Fibroblast of mammary gland (primary cell): ENCODE data around the gene STX1B.
"Not testable (repeated sequence)": the region's sequence is repeated elsewhere in the genome, so short reads cannot be mapped to it uniquely, and the experiment has no call there.

Source experiments
- DNase-seq: peaks from one replicate; pipeline ENCODE4 v3.0.0-alpha.2; 2010; ENCODE audit warnings: low read depth
- H3K4me3 ChIP-seq: 2 replicates; pipeline ENCODE4 v1.5.1; 2011; ENCODE audit warnings: low read depth, mild to moderate bottlenecking, low read length, moderate library complexity; ENCODE audit not compliant: control insufficient read depth
- TF ChIP-seq, protein P1 (sequence below): conservative IDR thresholded peaks from 2 replicates; pipeline ENCODE4 v1.5.1; 2011; ENCODE audit warnings: low read depth, low read length, inconsistent platforms; ENCODE audit not compliant: control insufficient read depth, insufficient read depth

STX1B gene

DNA sequence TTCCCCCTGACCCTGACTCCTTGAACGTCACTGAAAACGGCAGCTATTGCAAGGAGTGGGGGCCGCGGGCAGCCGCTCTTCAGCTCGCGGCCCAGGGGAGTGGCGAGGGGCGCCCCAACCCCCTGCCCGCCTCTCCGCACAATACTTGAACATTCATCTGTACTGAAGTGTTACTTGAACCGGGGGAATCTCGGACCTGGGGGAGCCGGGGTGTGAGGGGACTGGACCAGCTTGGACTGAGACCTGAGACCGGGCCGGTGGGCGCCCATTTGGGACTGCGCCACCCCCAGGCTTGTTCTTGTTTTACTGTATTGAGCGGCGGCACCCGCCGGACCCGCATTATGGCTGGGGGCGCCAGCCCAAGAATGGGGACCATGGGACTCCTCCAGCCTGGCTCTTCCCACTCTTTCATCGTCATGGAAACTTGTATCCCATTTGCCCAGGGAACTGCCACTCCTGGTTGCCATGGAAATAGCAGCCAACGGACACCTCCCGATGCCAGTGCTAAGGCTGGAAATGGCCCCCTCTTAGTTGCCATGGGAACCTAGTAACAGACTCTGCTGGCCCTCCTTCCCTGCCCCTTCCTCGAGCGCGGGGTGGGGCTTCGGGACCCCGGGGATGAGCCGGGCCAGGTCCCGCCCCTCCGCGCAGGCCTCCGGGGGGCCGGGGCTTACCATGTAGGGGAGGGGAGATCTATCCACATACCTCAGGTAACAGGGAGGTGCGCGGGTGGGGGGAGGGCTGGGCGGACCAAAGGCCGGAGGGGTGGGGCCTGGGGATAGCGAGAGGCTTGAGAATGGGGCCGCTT is 62.4 kb downstream of the STX1B start:
- TF ChIP-seq, protein P1, sequence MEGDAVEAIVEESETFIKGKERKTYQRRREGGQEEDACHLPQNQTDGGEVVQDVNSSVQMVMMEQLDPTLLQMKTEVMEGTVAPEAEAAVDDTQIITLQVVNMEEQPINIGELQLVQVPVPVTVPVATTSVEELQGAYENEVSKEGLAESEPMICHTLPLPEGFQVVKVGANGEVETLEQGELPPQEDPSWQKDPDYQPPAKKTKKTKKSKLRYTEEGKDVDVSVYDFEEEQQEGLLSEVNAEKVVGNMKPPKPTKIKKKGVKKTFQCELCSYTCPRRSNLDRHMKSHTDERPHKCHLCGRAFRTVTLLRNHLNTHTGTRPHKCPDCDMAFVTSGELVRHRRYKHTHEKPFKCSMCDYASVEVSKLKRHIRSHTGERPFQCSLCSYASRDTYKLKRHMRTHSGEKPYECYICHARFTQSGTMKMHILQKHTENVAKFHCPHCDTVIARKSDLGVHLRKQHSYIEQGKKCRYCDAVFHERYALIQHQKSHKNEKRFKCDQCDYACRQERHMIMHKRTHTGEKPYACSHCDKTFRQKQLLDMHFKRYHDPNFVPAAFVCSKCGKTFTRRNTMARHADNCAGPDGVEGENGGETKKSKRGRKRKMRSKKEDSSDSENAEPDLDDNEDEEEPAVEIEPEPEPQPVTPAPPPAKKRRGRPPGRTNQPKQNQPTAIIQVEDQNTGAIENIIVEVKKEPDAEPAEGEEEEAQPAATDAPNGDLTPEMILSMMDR: no peak
- H3K4me3 ChIP-seq: peak overlapping the region; percentile 75
- DNase-seq: peak; percentile 97

DNA sequence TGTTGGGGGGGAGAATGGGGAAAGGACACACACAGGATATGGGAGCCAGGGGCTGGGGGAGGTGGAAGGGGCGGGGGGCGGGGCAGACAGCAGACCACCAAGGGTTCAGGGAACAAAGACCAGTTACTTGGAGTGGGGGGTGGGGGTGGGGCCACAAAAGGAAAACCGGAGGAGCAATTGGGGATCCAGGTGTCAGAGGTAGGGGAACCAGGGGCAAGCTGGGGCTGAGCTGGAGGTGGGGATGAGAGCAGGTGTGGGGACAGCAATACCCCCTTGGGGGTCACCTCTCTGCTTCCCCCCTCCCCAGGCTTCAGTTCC is 62.9 kb downstream of the STX1B start:
- TF ChIP-seq, protein P1: no peak
- no peak for DNase-seq
- no peak overlapping the region for H3K4me3 ChIP-seq

DNA sequence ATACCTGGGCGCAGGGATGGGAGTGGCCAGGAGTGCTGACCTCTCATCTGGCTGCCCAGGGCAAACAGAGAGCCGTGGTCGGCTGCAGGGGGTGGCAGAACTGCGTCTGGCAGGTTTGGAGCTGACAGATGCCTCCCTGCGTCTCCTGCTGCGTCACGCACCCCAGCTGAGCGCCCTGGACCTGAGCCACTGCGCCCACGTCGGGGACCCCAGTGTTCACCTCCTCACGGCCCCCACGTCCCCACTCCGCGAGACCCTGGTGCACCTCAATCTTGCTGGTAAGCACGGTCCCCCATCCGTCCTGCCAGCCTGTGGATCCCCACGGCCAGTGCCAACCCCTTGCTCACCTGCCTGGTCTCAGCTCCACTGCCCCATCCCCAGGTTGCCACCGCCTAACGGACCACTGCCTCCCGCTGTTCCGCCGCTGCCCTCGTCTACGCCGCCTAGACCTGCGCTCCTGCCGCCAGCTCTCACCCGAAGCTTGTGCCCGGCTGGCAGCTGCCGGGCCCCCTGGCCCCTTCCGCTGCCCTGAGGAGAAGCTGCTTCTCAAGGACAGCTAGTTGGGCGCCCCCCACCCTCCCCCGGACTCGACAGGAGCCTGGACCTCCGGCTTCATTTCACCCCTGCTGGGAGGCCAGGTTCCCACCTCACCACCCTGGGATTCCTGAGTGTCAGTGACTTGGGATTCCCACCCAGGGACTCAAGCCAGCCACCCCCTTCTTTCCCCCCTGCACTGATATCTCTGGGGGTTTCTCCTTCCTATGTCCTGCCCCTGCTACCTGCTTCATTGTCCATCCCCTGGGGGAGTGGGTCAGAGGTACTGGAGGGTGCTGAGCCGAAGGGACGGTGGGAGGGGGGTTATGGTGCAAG is 63.5 kb downstream of the STX1B start:
- TF ChIP-seq, protein P1: no peak
- no peak for DNase-seq
- no peak overlapping the region for H3K4me3 ChIP-seq

DNA sequence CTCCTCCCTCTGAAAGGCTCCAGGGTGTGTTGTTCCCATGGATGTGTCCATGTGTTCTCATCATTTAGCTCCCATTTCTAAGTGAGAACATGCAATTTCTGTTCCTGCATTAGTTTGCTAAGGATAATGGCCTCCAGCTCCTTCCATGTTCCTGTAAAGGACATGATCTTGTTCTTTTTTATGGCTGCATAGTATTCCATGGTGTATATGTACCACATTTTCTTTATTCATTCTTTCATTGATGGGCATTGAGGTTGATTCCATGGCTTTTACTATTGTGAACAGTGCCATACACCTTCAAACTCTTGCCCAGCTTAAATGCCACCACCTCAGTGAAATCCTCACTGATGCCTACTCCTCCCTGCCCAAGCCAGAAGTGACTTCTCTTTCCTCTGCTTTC is 66.1 kb downstream of the STX1B start:
- H3K4me3 ChIP-seq: no peak overlapping the region
- DNase-seq: no peak
- TF ChIP-seq, protein P1: no peak

DNA sequence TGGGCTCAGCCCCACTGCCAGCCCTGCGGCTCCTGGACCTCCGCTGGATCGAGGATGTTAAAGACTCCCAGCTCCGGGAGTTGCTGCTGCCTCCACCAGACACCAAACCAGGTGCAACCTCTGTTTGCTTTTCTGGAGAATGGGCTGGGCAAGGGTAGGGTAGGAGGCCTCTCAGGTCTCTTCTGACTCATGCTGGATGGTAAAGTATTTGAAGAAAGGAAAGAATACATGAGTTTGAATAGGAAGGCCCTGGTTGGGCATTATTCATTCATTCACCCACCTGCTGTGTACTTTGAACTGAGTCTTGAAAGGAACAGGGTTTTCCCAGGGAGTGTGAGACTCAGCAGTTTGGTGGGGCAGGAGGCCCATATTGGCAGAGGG is 68.0 kb downstream of the STX1B start:
- DNase-seq: no peak
- no peak overlapping the region for H3K4me3 ChIP-seq
- TF ChIP-seq, protein P1: no peak

DNA sequence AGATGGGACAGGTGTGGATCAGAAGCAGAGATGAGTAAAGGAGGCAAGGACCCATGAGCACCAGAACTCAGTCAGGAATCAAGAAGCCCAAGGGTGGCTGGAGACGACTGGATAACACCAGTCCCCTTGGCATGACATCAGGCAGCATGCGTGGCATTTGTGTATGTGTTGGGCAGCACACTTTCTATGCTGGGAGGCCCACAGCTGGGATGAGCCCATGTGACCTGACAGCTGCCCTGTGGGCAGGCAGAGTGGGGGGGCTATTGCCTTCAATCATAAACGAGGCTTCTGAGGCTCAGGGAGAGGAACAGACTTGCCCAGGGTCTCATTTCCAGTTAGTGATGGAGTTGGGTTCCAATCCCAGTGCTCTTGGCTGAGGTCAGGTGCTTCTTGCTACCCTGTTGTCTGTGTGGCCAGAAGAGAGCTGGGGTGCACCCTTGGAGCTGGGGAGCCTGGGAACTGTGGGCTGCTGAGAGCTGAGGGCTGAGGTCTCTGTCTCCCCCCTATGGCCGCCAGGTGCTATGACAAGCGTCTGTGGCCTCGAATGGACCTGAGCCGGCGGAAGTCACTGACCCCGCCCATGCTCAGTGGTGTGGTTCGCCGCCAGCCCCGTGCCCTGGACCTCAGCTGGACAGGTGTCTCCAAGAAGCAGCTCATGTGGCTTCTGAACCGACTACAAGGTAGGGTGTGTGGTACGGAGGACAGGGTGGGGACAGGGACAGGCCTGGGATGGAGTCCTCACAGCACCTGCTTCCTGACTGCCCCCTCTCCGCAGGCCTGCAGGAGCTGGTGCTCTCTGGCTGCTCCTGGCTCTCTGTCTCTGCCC is 68.6 kb downstream of the STX1B start:
- no peak overlapping the region for H3K4me3 ChIP-seq
- TF ChIP-seq, protein P1: peak; percentile 74
- DNase-seq: peak; percentile 62

DNA sequence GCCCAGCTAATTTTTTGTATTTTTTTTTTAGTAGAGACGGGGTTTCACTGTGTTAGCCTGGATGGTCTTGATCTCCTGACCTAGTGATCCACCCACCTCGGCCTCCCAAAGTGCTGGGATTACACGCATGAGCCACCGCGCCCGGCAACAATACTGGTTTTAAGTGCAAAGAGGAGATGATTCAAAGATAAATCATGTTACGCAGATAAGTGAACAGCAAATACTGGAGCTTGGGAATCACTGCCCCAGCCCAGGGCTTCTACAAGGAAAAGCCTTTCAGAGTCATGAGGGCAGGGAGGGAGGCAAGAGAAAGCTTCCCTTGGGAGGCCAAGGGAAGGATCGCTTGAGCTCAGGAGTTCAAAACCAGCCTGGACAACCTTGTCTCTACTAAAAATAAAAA is 70.9 kb downstream of the STX1B start:
- not testable (repeated sequence) for H3K4me3 ChIP-seq, DNase-seq
